NK-92 (cell line): ENCODE data around the gene PLCB1.
"Not testable (repeated sequence)": the region's sequence is repeated elsewhere in the genome, so short reads cannot be mapped to it uniquely, and the experiment has no call there.

Source experiments
- DNase-seq: peaks from one replicate; lab custom pipeline; 2025; ENCODE audit not compliant: unreplicated experiment; lab: John Stamatoyannopoulos, UW

Gene PLCB1

GRCh38 chr20:8801686-8802085 is 669.6 kb downstream of the PLCB1 start:
- no peak for DNase-seq

- DNase-seq: no peak
These were observed 671.0 kb downstream of the PLCB1 start for GRCh38 chr20:8803065-8803464.

- no peak for DNase-seq
These were observed 671.9 kb downstream of the PLCB1 start for GRCh38 chr20:8803941-8804340.

- DNase-seq: no peak
These were observed 673.8 kb downstream of the PLCB1 start for GRCh38 chr20:8805737-8806442.

GRCh38 chr20:8807480-8808201 is 675.6 kb downstream of the PLCB1 start:
- DNase-seq: no peak

- DNase-seq: no peak
These were observed 676.1 kb downstream of the PLCB1 start for GRCh38 chr20:8808202-8808535.

GRCh38 chr20:8809107-8809953 is 677.3 kb downstream of the PLCB1 start:
- no peak for DNase-seq

GRCh38 chr20:8811801-8812594 is 679.9 kb downstream of the PLCB1 start:
- no peak for DNase-seq

- no peak for DNase-seq
These were observed 680.8 kb downstream of the PLCB1 start for GRCh38 chr20:8812817-8813216.

GRCh38 chr20:8815208-8815607 is 683.1 kb downstream of the PLCB1 start:
- DNase-seq: no peak

GRCh38 chr20:8829256-8829655 is 697.2 kb downstream of the PLCB1 start:
- no peak for DNase-seq

- DNase-seq: not testable (repeated sequence)
These were observed 702.2 kb downstream of the PLCB1 start for GRCh38 chr20:8834294-8834693.

- DNase-seq: no peak
These were observed 702.8 kb downstream of the PLCB1 start for GRCh38 chr20:8834851-8835250.

GRCh38 chr20:8837396-8837795 is 705.3 kb downstream of the PLCB1 start:
- DNase-seq: no peak

GRCh38 chr20:8842525-8842924 is 710.5 kb downstream of the PLCB1 start:
- no peak for DNase-seq

GRCh38 chr20:8844179-8844578 is 712.1 kb downstream of the PLCB1 start:
- no peak for DNase-seq

GRCh38 chr20:8849990-8850389 is 717.9 kb downstream of the PLCB1 start:
- DNase-seq: no peak

GRCh38 chr20:8851446-8851845 is 719.4 kb downstream of the PLCB1 start:
- no peak for DNase-seq

- not testable (repeated sequence) for DNase-seq
These were observed 719.9 kb downstream of the PLCB1 start for GRCh38 chr20:8851919-8852318.

- DNase-seq: not testable (repeated sequence)
These were observed 721.1 kb downstream of the PLCB1 start for GRCh38 chr20:8853211-8853610.

- DNase-seq: no peak
These were observed 721.8 kb downstream of the PLCB1 start for GRCh38 chr20:8853805-8854338.
